HL-60 (cell line): Measurements from ENCODE around the gene HIP1.
A peak's percentile ranks its signal among the peaks of the same experiment; 100 is the strongest.

Experiments
- DNase-seq, 2 experiments: peaks; one replicate each; pipeline ENCODE4 v3.0.0-alpha.2; 2010 to 2020; ENCODE audit warnings: low read depth in 1 of 2, low spot score in 1 of 2
- H3K27ac ChIP-seq: fragments of 250-450 bp; sonication (Bioruptor Pico); replicated peaks from 2 replicates; pipeline ENCODE4 v1.5.1; 2020; ENCODE audit warnings: mild to moderate bottlenecking, moderate library complexity
- H3K27me3 ChIP-seq: fragments of 250-450 bp; sonication (Bioruptor Pico); 2 replicates; pipeline ENCODE4 v1.5.1; 2021; ENCODE audit warnings: mild to moderate bottlenecking, moderate library complexity; ENCODE audit not compliant: insufficient read depth, poor library complexity, severe bottlenecking
- H3K4me3 ChIP-seq: replicated peaks from 2 replicates; pipeline ENCODE4 v1.5.1; 2011; ENCODE audit warnings: mild to moderate bottlenecking, control low read depth, low read length; ENCODE audit not compliant: insufficient read depth
- CTCF ChIP-seq: IDR thresholded peaks from one replicate; pipeline ENCODE4 v1.5.1; 2011; ENCODE audit warnings: low read length, control low read depth, inconsistent platforms; ENCODE audit not compliant: insufficient read depth
- GABPA ChIP-seq: IDR thresholded peaks from 2 replicates; pipeline ENCODE4 v1.6.1; 2012; ENCODE audit warnings: low read depth
- POLR2AphosphoS5 ChIP-seq: IDR thresholded peaks from 2 replicates; pipeline ENCODE4 v1.6.1; 2012; ENCODE audit warnings: low read depth
- REST ChIP-seq: IDR thresholded peaks from 2 replicates; pipeline ENCODE4 v1.6.1; 2012; ENCODE audit warnings: low read depth; ENCODE audit not compliant: insufficient replicate concordance
- SPI1 ChIP-seq: IDR thresholded peaks from 2 replicates; pipeline ENCODE4 v1.6.1; 2012; ENCODE audit warnings: low read depth, mild to moderate bottlenecking, borderline replicate concordance

HIP1 gene

GRCh38 chr7:75704928-75705327 lies 33.8 kb downstream of the HIP1 start:
- H3K4me3 ChIP-seq, result no peak overlapping the region
- H3K27me3 ChIP-seq, result no peaks in the 10 kb centered on the region
- no peak for DNase-seq
- TF ChIP-seq REST, result no peak
- no peak overlapping the region for H3K27ac ChIP-seq

GRCh38 chr7:75702515-75702914 lies 36.2 kb downstream of the HIP1 start:
- DNase-seq, result no peak
- Histone ChIP-seq H3K27ac (no peak overlapping the region), H3K27me3 (no peaks in the 10 kb centered on the region), H3K4me3 (no peak overlapping the region)
- TF ChIP-seq CTCF (no peak), POLR2AphosphoS5 (no peak), REST (no peak), GABPA (no peak), SPI1 (no peak)

GRCh38 chr7:75699993-75700392 lies 38.7 kb downstream of the HIP1 start:
- Histone ChIP-seq H3K4me3 (no peak overlapping the region), H3K27me3 (no peaks in the 10 kb centered on the region), H3K27ac (no peak overlapping the region)
- TF ChIP-seq POLR2AphosphoS5 (no peak), GABPA (no peak), SPI1 (no peak)
- DNase-seq, result no peak

- Histone ChIP-seq H3K4me3 (no peak overlapping the region), H3K27me3 (no peaks in the 10 kb centered on the region), H3K27ac (no peak overlapping the region)
- no peak for DNase-seq
- TF ChIP-seq GABPA, result no peak
- peak; percentile 79 for TF ChIP-seq SPI1
- no peak for TF ChIP-seq REST
Measured at GRCh38 chr7:75698358-75698757, 40.4 kb downstream of the HIP1 start.
